Ovary (tissue), 9 donors: ENCODE measurements around the gene EPAS1. TPM values are rescaled to one million over a fixed set of nuclear protein-coding genes. Genes with fewer than 3 reads are reported as not detected.

Source experiments
- DNase-seq, 5 donors: peaks; one replicate each; pipeline ENCODE4 v3.0.0-alpha.2; 2019 to 2020
- H3K27ac ChIP-seq, 2 donors: fragments of 200-600 bp; one replicate each; pipeline versions ENCODE4 v1.5.1 to v1.8.0; 2019 to 2022
- H3K27me3 ChIP-seq: fragments of 200-600 bp; one replicate; pipeline ENCODE4 v1.8.0; 2022
- H3K36me3 ChIP-seq: fragments of 200-600 bp; sonication (generic); one replicate; pipeline ENCODE4 v1.5.1; 2019
- H3K4me1 ChIP-seq: one replicate; pipeline ENCODE4 v1.8.1; 2013; ENCODE audit warnings: mild to moderate bottlenecking, moderate library complexity; ENCODE audit not compliant: insufficient read depth
- H3K4me3 ChIP-seq: fragments of 200-600 bp; sonication (generic); one replicate; pipeline ENCODE4 v1.5.1; 2017
- H3K9me3 ChIP-seq, 2 donors: fragments of 200-600 bp in 1 of 2; sonication (generic) in 1 of 2; one replicate each; pipeline versions ENCODE4 v1.5.1 to v1.8.1; 2013 to 2019; ENCODE audit warnings: mild to moderate bottlenecking in 1 of 2, moderate library complexity in 1 of 2
- CTCF ChIP-seq, 3 donors: fragments of 450-650 bp in 2 of 3; fragments of 200-600 bp in 1 of 3; IDR thresholded peaks; one replicate each; pipeline versions ENCODE4 v1.5.1 to v1.8.0; 2016 to 2022; ENCODE audit warnings: antibody characterized with exemption in 3 of 3, mild to moderate bottlenecking in 1 of 3
- EP300 ChIP-seq: sonication (generic); formaldehyde crosslinking; IDR thresholded peaks from one replicate; pipeline ENCODE4 v1.6.1; 2017; ENCODE audit warnings: antibody characterized with exemption
- POLR2A ChIP-seq: fragments of 450-650 bp; IDR thresholded peaks from one replicate; pipeline ENCODE4 v1.6.1; 2017; ENCODE audit warnings: antibody characterized with exemption, mild to moderate bottlenecking, moderate library complexity
- WGBS, 3 donors: extraction: QIAGEN DNeasy Blood & Tissue Kit in 1 of 3; methylation state at CpG; one replicate each; pipeline versions ENCODE4 v1.1.5 to v1.1.7; 2013 to 2017; 5-methylcytosine and 5-hydroxymethylcytosine counted together
- intact Hi-C, 4 donors: fragments of 100-400 bp; cut with DNase I; formaldehyde crosslinking; loops; one replicate each; pipeline versions ENCODE4 v1.11.0 to v1.15.1; 2022 to 2023
- polyA plus RNA-seq, 2 donors: library from polyadenylated mRNA; stranded (reverse); fragments of 200-250 nt in 1 of 2; fragments of 350-450 nt in 1 of 2; fragmentation: Illumina TruSeq in 1 of 2; extraction: RNeasy Lipid Tissue Mini Kit (QIAGEN cat#74804) in 1 of 2; gene quantifications; one replicate each; pipeline ENCODE4 v1.2.3, GENCODE V29; 2013 to 2014
- total RNA-seq, 7 donors: library from RNA; depleted of rRNA in 2 of 7; stranded (reverse); fragments of >200 nt in 2 of 7; fragmentation: NEBNext Ultra II Directional in 3 of 7; extraction: Animal tissue kit (Norgen Biotek cat#: 25700) in 3 of 7; gene quantifications; one replicate each; pipeline versions ENCODE4 v1.1.0 to v1.2.4, GENCODE V29; 2016 to 2023
- donor health status: DM: no; HTN: no; CAD: no; lungs with moderate emphysema.
- donor health status: DM: no; HTN: no; CAD: no.
- donor health status: Bipolar disorder and iron deficiency.
- donor health status: DM: yes; HTN: yes; CAD: no.
- donor health status: DM: no; HTN: no; CAD: no.
- donor health status: DM: yes; HTN: yes; CAD: no.

Gene EPAS1
- total and polyA plus RNA-seq, 9 donors, result 63.1 to 258 (median 82.7) TPM

GRCh38 chr2:46383784-46384456, 86.7 kb downstream of the EPAS1 start:
- Histone ChIP-seq H3K27ac (no peak overlapping the region), H3K36me3 (no peaks in the 10 kb centered on the region), H3K9me3 (no peaks in the 10 kb centered on the region), H3K4me3 (no peak overlapping the region), H3K4me1 (peaks cover 5% of the 10 kb centered on the region), H3K27me3 (no peaks in the 10 kb centered on the region)
- intact Hi-C loops, result no loop called here
- no peak for TF ChIP-seq EP300
- no peak for TF ChIP-seq POLR2A
- TF ChIP-seq CTCF (IDR thresholded peaks at IDR 0.05), result no peak
- 89 to 96% (median 90%) methylated on average over 9 of the region's 9 CpGs for WGBS, 3 donors
- DNase-seq, result no peak

GRCh38 chr2:46384457-46384815, 87.2 kb downstream of the EPAS1 start:
- no peak overlapping the region for H3K27ac ChIP-seq
- no peaks in the 10 kb centered on the region for H3K27me3 ChIP-seq
- H3K9me3 ChIP-seq, result no peaks in the 10 kb centered on the region
- TF ChIP-seq EP300 (no peak), CTCF (IDR thresholded peaks at IDR 0.05) (no peak), POLR2A (no peak)
- 84 to 93% (median 87%) methylated on average over 12 of the region's 12 CpGs for WGBS, 3 donors
- no peak for DNase-seq
- H3K4me3 ChIP-seq, result no peak overlapping the region
- no peaks in the 10 kb centered on the region for H3K36me3 ChIP-seq
- intact Hi-C loops, result no loop called here
- peaks cover 3% of the 10 kb centered on the region for H3K4me1 ChIP-seq

GRCh38 chr2:46385786-46386577, 88.8 kb downstream of the EPAS1 start:
- H3K4me1 ChIP-seq, result no peaks in the 10 kb centered on the region
- no peaks in the 10 kb centered on the region for H3K36me3 ChIP-seq
- no peaks in the 10 kb centered on the region for H3K27me3 ChIP-seq
- no peak for DNase-seq
- no peak overlapping the region for H3K27ac ChIP-seq
- intact Hi-C loops, result no loop called here
- no peak overlapping the region for H3K4me3 ChIP-seq
- no peaks in the 10 kb centered on the region for H3K9me3 ChIP-seq
- 60 to 65% (median 64%) methylated on average over 18 of the region's 18 CpGs for WGBS, 3 donors
- TF ChIP-seq CTCF (IDR thresholded peaks at IDR 0.05) (no peak), POLR2A (no peak), EP300 (no peak)

GRCh38 chr2:46386763-46387162, 89.6 kb downstream of the EPAS1 start:
- no peak for TF ChIP-seq CTCF (IDR thresholded peaks at IDR 0.05)
- TF ChIP-seq EP300, result no peak
- TF ChIP-seq POLR2A, result no peak
- no peaks in the 10 kb centered on the region for H3K4me1 ChIP-seq
- H3K36me3 ChIP-seq, result no peaks in the 10 kb centered on the region
- no peaks in the 10 kb centered on the region for H3K27me3 ChIP-seq
- intact Hi-C loops, result no loop called here
- WGBS, 3 donors, result 91 to 96% (median 95%) methylated on average over 5 of the region's 5 CpGs
- H3K9me3 ChIP-seq, result no peaks in the 10 kb centered on the region
- no peak overlapping the region for H3K27ac ChIP-seq
- no peak overlapping the region for H3K4me3 ChIP-seq
- DNase-seq, result no peak
